Measurements from ENCODE around the gene COQ5. TPM values are rescaled to one million over a fixed set of nuclear protein-coding genes. Genes with fewer than 3 reads are reported as not detected.

The COQ5 gene
- total RNA-seq, 1 experiment from 2014 or later, result 41.2 TPM

GRCh38 chr12:120504587-120504986 lies 24.4 kb downstream of the COQ5 start:
- Histone ChIP-seq H4K20me1 (ENCODE audit: low read length) (no peaks in the 10 kb centered on the region), H2AFZ (ENCODE audit: low read length) (no peak overlapping the region), H3K79me2 (ENCODE audit: low read length) (no peaks in the 10 kb centered on the region), H3K4me2 (ENCODE audit: low read length) (no peak overlapping the region), H3K9me3 (ENCODE audit: low read length) (no peaks in the 10 kb centered on the region), H3K27ac (ENCODE audit: low read length) (no peak overlapping the region), H3F3A (ENCODE audit: low read length, unreplicated experiment) (no peaks in the 10 kb centered on the region), H3K4me1 (ENCODE audit: insufficient read depth, low read length) (no peaks in the 10 kb centered on the region), H3K9me2 (replicated peaks; ENCODE audit: low read length) (no peaks in the 10 kb centered on the region), H3K9ac (ENCODE audit: low read length) (no peak overlapping the region), H3K27me3 (ENCODE audit: low read length) (no peaks in the 10 kb centered on the region), H3K4me3 (ENCODE audit: low read length) (no peak overlapping the region), H3K36me3 (ENCODE audit: low read depth, low read length) (peaks cover 20% of the 10 kb centered on the region)
- intact Hi-C loops (cut with micrococcal nuclease), result no loop called here
- ChIA-PET CTCF (no interaction called here), POLR2A (ENCODE audit: unreplicated experiment) (interaction anchor here (0.5 kb wide), 2 partner anchors 8 to 304 kb away, joined by 7 to 33 read pairs; partner anchors contain the start of gene RPLP0)
- DNase-seq (no peak), ATAC-seq (no peak)
- no peak for TF ChIP-seq EZH2 (IDR thresholded peaks at IDR 0.05; ENCODE audit: low read length, unreplicated experiment)
- TF ChIP-seq CTCF (conservative IDR thresholded peaks at IDR 0.05; ENCODE audit: low read depth, low read length), result no peak
- no peak for TF ChIP-seq EZH2phosphoT487 (IDR thresholded peaks at IDR 0.05; ENCODE audit: borderline replicate concordance, low read length)
- no TSS peak for BruUV-seq (replicated peaks)

GRCh38 chr12:120500581-120500980 lies 28.4 kb downstream of the COQ5 start:
- Histone ChIP-seq H3K4me1 (ENCODE audit: insufficient read depth, low read length) (peaks cover 15% of the 10 kb centered on the region), H3K4me2 (ENCODE audit: low read length) (no peak overlapping the region), H3K79me2 (ENCODE audit: low read length) (peaks cover 33% of the 10 kb centered on the region), H3K9me2 (replicated peaks; ENCODE audit: low read length) (no peaks in the 10 kb centered on the region), H4K20me1 (ENCODE audit: low read length) (peaks cover 18% of the 10 kb centered on the region), H3K36me3 (ENCODE audit: low read depth, low read length) (peaks cover 28% of the 10 kb centered on the region), H3K9ac (ENCODE audit: low read length) (no peak overlapping the region), H3K9me3 (ENCODE audit: low read length) (no peaks in the 10 kb centered on the region), H3K4me3 (ENCODE audit: low read length) (no peak overlapping the region), H3K27me3 (ENCODE audit: low read length) (no peaks in the 10 kb centered on the region), H3K27ac (ENCODE audit: low read length) (no peak overlapping the region), H2AFZ (ENCODE audit: low read length) (no peak overlapping the region), H3F3A (ENCODE audit: low read length, unreplicated experiment) (no peaks in the 10 kb centered on the region)
- ATAC-seq, result no peak
- no peak for DNase-seq
- CTCF ChIA-PET, result no interaction called here
- intact Hi-C loops (cut with micrococcal nuclease), result no loop called here
- BruUV-seq (replicated peaks), result no TSS peak
- POLR2A ChIA-PET (ENCODE audit: unreplicated experiment), result interaction anchor here (0.6 to 0.7 kb wide), 2 partner anchors 36 to 779 kb away, joined by 3 read pairs; no protein-coding TSS in a partner anchor
- TF ChIP-seq EZH2phosphoT487 (IDR thresholded peaks at IDR 0.05; ENCODE audit: borderline replicate concordance, low read length), result no peak
- no peak for TF ChIP-seq CTCF (conservative IDR thresholded peaks at IDR 0.05; ENCODE audit: low read depth, low read length)
- no peak for TF ChIP-seq EZH2 (IDR thresholded peaks at IDR 0.05; ENCODE audit: low read length, unreplicated experiment)

GRCh38 chr12:120498870-120499515 lies 30.0 kb downstream of the COQ5 start:
- H3K4me2 ChIP-seq (ENCODE audit: low read length), result no peak overlapping the region
- no peak overlapping the region for H2AFZ ChIP-seq (ENCODE audit: low read length)
- no peak for DNase-seq
- peaks cover 18% of the 10 kb centered on the region for H4K20me1 ChIP-seq (ENCODE audit: low read length)
- peaks cover 22% of the 10 kb centered on the region for H3K36me3 ChIP-seq (ENCODE audit: low read depth, low read length)
- intact Hi-C loops (cut with micrococcal nuclease), result no loop called here
- BruUV-seq (replicated peaks), result no TSS peak
- H3K4me3 ChIP-seq (ENCODE audit: low read length), result no peak overlapping the region
- no peaks in the 10 kb centered on the region for H3K9me3 ChIP-seq (ENCODE audit: low read length)
- no peaks in the 10 kb centered on the region for H3K27me3 ChIP-seq (ENCODE audit: low read length)
- H3K4me1 ChIP-seq (ENCODE audit: insufficient read depth, low read length), result peaks cover 24% of the 10 kb centered on the region
- no peak overlapping the region for H3K27ac ChIP-seq (ENCODE audit: low read length)
- H3K9me2 ChIP-seq (replicated peaks; ENCODE audit: low read length), result no peaks in the 10 kb centered on the region
- no peaks in the 10 kb centered on the region for H3F3A ChIP-seq (ENCODE audit: low read length, unreplicated experiment)
- no peak overlapping the region for H3K9ac ChIP-seq (ENCODE audit: low read length)
- ChIA-PET CTCF (no interaction called here), POLR2A (ENCODE audit: unreplicated experiment) (interaction anchor here (0.7 kb wide), 1 partner anchor 96 kb away, joined by 3 read pairs; no protein-coding TSS in a partner anchor)
- ATAC-seq, result no peak
- peaks cover 45% of the 10 kb centered on the region for H3K79me2 ChIP-seq (ENCODE audit: low read length)
- TF ChIP-seq EZH2phosphoT487 (IDR thresholded peaks at IDR 0.05; ENCODE audit: borderline replicate concordance, low read length) (no peak), EZH2 (IDR thresholded peaks at IDR 0.05; ENCODE audit: low read length, unreplicated experiment) (no peak), CTCF (conservative IDR thresholded peaks at IDR 0.05; ENCODE audit: low read depth, low read length) (no peak)

Measured in PC-3 (cell line).